ENCODE results near the gene GPM6B.

Gene GPM6B

GRCh38 chrX:13824746-13825145, 7.9 kb upstream of the GPM6B start:
- no peak for DNase-seq

GRCh38 chrX:13821738-13822137, 4.8 kb upstream of the GPM6B start:
- DNase-seq = no peak

GRCh38 chrX:13816176-13816575, 717 bp downstream of the GPM6B start:
- no peak for DNase-seq

- no peak for DNase-seq
Observed at GRCh38 chrX:13815664-13816063, 1.2 kb downstream of the GPM6B start.

DNA sequence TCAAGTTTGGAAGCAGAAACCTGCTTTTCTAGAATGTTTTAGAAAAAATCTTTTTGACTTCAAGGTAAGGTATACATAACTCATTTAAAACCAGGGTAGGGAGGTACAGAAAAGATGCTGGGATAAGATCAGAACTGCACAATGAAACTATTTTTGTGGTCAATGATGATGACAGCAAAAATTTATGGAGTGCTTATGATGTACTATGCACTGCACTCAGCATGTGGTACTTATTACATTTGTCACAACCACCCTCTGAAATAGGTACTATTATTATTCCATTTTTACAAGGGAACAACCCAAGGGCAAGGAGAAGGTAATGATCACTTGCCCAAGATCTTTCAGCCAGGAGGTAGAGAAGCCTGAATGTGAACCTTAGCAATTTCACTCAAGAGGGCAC, 8.0 kb downstream of the GPM6B start:
- no peak for DNase-seq

DNA sequence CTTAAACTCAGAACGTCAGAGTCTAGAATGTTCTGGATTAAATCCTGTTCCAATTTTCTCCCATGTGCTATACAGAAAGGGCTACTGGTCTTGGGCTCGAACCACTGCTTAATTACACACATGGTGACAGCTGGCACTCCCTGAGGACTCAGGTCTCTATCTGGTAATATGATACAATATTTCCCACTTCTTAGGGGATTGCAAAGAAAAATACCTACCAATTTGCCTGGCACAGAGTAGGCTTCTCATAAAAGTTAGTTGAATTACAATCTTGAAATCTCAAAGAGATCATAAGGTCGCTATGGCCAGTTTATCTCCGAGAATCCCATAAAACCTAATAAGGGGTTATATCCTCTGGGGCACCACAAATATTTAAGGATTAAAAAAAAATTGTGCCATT, 8.6 kb downstream of the GPM6B start:
- DNase-seq = no peak

- DNase-seq = no peak
Observed at GRCh38 chrX:13805241-13805640, 11.7 kb downstream of the GPM6B start.

DNA sequence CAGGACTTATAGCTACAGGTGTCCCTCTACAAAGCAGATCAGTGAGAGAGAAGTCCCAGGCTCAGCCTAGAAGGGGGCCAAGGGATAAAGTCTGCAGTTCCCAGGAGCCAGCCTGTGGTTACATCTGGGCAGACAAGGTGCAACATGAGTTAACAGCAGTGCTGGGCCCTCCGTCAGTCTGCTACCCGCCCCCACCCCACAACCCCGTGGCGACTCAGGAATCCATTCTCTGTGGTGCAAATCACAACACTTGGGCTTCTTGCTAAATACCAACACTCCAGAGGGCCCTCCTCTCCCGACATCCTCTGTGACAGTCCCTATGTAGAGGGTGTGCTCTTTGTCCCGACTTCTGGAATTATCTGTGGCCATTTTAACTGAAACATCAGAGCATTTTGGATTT, 13.8 kb downstream of the GPM6B start:
- DNase-seq = no peak

GRCh38 chrX:13798184-13798583, 18.7 kb downstream of the GPM6B start:
- DNase-seq = no peak

- no peak for DNase-seq
Observed at GRCh38 chrX:13797512-13797911, 19.4 kb downstream of the GPM6B start.

DNA sequence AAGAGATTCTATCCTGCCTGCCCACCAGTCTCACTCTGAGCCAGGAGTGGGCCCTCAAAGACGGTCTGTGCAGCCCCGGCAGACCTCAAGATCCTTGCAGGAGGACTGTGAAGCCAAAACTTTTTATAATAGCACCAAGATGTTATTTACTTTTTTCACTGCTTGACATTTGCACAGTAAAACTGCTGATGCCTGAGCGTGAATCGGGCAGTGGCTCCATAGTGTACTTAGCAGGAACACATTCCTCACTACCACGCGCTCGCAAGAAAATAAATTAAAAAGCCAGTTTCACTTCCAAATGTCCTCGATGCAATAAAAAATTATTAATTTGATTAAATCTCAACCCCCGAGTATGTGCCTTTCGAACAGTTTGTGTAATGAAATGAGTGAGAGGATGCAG, 22.5 kb downstream of the GPM6B start:
- DNase-seq = no peak

DNA sequence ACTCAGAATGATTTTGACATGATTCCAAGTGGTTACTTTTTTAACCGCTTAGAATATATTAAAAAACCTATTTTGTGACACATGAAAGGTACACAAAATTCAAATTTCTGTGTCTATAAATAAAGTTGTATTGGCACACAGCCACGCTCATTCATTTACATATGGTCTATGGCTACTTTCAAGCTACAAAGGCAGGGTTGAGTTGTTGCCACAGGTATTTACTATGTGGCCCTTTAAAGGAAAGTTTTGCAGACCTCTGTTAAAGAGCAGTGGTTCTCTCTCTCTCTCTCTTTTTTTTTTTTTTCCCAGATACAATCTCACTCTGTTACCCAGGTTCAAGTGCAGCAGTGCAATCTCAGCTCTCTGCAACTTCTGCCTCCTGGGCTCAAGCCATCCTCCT, 23.0 kb downstream of the GPM6B start:
- no peak for DNase-seq

DNA sequence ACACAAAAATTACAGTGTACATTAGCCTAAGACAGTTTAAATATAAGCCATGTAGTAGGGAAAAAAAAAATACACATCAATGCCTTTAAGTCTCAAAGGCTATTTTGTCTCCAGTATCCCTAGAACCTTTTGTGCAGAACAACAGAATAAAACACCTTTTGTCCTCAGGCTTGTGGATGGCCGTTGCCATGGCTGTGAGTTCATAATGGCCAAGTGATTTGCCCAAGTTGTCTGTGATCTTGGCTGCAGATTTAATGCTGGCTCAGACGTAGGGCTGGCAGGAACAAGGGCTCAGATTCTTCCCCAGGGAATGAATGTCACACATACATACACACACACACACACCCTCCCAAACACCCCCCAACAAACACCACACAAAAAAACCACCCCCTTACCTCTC, 25.3 kb downstream of the GPM6B start:
- DNase-seq = no peak

GRCh38 chrX:13791145-13791544, 25.7 kb downstream of the GPM6B start:
- no peak for DNase-seq

GRCh38 chrX:13790206-13791131, 26.4 kb downstream of the GPM6B start:
- no peak for DNase-seq

DNA sequence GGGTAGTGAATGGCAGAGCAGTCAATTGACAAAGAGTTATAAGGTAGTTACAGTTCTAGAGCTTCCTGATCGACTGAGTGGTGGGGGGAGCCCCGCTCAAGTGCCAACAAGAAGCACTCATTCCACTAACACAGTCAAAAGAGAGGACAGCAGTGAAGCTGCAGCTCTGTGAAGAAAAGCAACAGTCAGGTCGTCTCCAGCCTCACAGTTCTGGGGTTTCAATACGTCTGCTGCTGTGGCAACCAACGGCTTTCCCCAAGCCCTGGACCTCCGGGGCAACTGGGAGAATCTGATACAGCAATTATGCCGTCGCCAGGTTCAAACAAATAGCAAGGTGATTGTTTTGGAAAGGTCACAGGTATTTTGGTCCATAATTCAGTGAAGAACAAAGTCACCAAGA, 30.8 kb downstream of the GPM6B start:
- DNase-seq = no peak

- DNase-seq = no peak
Observed at GRCh38 chrX:13780868-13781427, 35.9 kb downstream of the GPM6B start.

DNA sequence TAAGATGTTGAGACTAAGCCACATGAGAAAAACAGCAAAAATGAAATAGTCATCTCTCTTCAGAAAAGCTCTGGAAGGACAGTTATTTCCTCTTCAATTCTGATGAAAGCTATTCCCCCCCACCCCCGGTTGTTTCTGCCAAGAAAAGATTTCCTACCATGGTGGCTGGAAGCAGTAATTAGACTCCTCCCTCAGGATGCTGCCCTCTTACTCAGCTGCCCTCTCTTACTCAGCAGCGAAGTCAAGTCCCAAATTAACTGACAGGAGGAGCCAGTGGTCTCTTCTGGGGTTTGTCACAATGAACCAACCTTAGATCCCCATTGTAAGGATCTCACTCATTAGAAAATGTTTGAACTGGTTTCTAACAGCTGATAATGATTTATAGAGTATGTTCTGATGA, 38.0 kb downstream of the GPM6B start:
- no peak for DNase-seq

GRCh38 chrX:13776387-13776786, 40.5 kb downstream of the GPM6B start:
- DNase-seq = no peak

- DNase-seq = no peak
Observed at GRCh38 chrX:13775837-13776236, 41.1 kb downstream of the GPM6B start.

DNA sequence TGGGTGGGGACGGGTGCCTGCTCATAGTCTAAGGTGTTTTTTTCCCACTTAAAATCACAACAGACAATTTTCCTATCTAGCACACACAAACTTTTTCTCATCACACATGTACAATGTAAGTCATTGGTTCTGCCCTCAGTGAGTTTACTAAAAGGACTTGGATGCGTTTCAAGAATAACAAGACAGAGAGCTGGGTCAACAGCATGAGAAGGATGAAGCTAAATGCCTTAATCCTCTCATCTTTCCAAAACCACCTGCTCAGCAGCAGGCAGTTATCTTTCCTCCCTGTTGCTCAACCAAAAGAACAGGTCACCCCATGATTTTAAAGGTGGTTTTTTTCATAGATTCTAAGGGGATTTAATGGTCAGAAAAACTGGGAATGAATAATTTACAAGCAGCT, 42.2 kb downstream of the GPM6B start:
- no peak for DNase-seq

GRCh38 chrX:13770013-13770535, 46.8 kb downstream of the GPM6B start:
- no peak for DNase-seq

DNA sequence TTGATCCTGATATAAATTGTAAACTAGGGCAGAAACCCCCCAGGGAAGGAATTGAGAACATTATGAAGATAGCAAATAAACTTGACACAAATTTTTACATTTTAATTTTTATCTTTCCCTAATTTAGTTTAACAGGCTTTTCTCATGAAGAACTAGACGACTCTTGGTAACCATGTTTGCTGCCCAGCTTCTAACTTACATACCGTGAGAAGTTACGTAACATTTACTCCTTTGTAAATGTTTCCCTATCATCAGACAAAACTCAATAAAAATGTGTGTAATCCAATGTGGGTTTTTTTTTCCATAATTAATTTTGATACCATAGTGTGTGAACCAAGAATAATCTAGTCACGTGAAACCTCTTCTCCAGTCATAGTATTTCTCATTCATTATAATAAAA, 48.0 kb downstream of the GPM6B start:
- DNase-seq = no peak

DNA sequence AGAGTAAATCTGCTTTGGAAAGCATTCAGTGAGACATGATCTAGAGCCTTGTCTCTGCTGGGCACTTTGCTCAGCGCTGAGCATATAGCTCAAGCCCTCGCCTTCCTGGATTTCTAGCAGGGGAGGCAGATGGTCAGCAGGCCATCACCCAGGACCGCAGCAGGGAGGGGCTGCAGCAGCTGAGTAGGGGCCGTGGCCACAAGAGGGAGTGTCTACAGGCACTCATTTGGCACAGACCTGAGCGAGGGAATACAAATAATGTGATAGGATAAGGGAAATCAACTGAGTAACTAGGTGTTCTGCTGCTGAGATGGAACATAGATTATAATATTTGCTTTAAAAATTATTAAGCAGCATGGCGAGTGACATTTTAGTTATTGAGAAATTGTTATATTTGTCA, 52.1 kb downstream of the GPM6B start:
- DNase-seq = peak; percentile 50

Measured in right hindlimb (tissue), 1 donor.